ENCODE measurements around the gene PRSS16.

DNA sequence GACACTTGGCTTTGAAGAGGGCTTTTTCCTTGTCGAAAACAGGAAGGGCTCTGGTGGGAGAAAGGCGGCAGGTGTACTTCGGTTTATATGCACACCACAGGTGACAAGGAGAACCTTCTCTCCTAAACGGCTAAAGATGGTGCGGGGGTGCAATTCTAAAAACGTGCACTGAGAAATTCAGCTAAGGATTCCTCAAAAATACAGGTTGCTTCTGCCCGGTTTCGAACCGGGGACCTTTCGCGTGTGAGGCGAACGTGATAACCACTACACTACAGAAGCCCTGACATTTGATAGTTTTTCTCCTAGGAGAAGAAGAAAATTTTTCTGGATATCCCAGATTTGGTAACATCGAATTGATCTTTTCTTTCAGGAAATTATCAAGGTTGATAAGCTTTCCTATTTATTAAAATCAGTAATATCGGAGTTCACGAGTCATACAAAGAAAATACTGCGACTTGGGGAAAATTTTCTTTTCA is 32.6 kb downstream of the PRSS16 start:
- TF ChIP-seq EZH2 (IDR thresholded peaks at IDR 0.05; ENCODE audit: borderline replicate concordance, low read depth, low read length, poor library complexity, severe bottlenecking), result no peak
- TF ChIP-seq, protein P1, sequence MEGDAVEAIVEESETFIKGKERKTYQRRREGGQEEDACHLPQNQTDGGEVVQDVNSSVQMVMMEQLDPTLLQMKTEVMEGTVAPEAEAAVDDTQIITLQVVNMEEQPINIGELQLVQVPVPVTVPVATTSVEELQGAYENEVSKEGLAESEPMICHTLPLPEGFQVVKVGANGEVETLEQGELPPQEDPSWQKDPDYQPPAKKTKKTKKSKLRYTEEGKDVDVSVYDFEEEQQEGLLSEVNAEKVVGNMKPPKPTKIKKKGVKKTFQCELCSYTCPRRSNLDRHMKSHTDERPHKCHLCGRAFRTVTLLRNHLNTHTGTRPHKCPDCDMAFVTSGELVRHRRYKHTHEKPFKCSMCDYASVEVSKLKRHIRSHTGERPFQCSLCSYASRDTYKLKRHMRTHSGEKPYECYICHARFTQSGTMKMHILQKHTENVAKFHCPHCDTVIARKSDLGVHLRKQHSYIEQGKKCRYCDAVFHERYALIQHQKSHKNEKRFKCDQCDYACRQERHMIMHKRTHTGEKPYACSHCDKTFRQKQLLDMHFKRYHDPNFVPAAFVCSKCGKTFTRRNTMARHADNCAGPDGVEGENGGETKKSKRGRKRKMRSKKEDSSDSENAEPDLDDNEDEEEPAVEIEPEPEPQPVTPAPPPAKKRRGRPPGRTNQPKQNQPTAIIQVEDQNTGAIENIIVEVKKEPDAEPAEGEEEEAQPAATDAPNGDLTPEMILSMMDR (conservative IDR thresholded peaks at IDR 0.05; ENCODE audit: low read depth, low read length), result no peak

Data from A673 (cell line).